K562 (cell line): ENCODE measurements around the gene CCDC9. TPM values are rescaled to one million over a fixed set of nuclear protein-coding genes. Genes with fewer than 3 reads are reported as not detected.

Source experiments
- BRD9 ChIP-seq: fragments of 450-650 bp; IDR thresholded peaks from 2 replicates; pipeline ENCODE4 v1.6.1; 2018; ENCODE audit warnings: low read depth; ENCODE audit not compliant: partially characterized antibody
- CBFB ChIP-seq: sonication (generic); formaldehyde crosslinking; IDR thresholded peaks from 2 replicates; pipeline ENCODE4 v1.4.0; 2020; ENCODE audit warnings: mild to moderate bottlenecking, missing genetic modification reagents
- CTBP1 ChIP-seq: fragments of 450-650 bp; IDR thresholded peaks from 2 replicates; pipeline ENCODE4 v1.6.1; 2016; ENCODE audit warnings: borderline replicate concordance
- DDX20 ChIP-seq: fragments of 450-650 bp; IDR thresholded peaks from 2 replicates; pipeline ENCODE4 v1.6.1; 2016; ENCODE audit warnings: missing genetic modification characterization, low read depth, mild to moderate bottlenecking, missing compliant biosample characterization, moderate library complexity
- EP300 ChIP-seq: IDR thresholded peaks from 2 replicates; pipeline ENCODE4 v1.6.1; 2012; ENCODE audit warnings: low read length, improper control_type of control experiment
- EWSR1 ChIP-seq: fragments of 450-650 bp; IDR thresholded peaks from 2 replicates; pipeline ENCODE4 v1.6.1; 2018; ENCODE audit warnings: borderline replicate concordance, mild to moderate bottlenecking, low read depth, moderate library complexity; ENCODE audit not compliant: partially characterized antibody
- FUS ChIP-seq: fragments of 200-400 bp; formaldehyde crosslinking; optimal IDR thresholded peaks from 2 replicates; pipeline ENCODE3; 2017; ENCODE audit warnings: low read depth, low read length
- HNRNPLL ChIP-seq: fragments of 200-400 bp; formaldehyde crosslinking; IDR thresholded peaks from 2 replicates; pipeline ENCODE4 v1.6.1; 2017; ENCODE audit warnings: low read length, low read depth, mild to moderate bottlenecking; ENCODE audit not compliant: poor library complexity, severe bottlenecking
- JUND ChIP-seq, 2 experiments: IDR thresholded peaks; 2 replicates in 1 of 2; 3 replicates in 1 of 2; pipeline ENCODE4 v1.6.1; 2011; ENCODE audit warnings: borderline replicate concordance in 2 of 2, low read depth in 2 of 2, low read length in 2 of 2, improper control_type of control experiment in 1 of 2, missing biosample characterization in 1 of 2, missing genetic modification characterization in 1 of 2, missing genetic modification reagents in 1 of 2
- MBD1 ChIP-seq: fragments of 250-450 bp; sonication (Bioruptor Pico); IDR thresholded peaks from 2 replicates; pipeline ENCODE4 v1.8.0; 2022; ENCODE audit warnings: inconsistent platforms
- MEIS2 ChIP-seq: fragments of 450-650 bp; IDR thresholded peaks from 2 replicates; pipeline ENCODE4 v1.6.1; 2014; ENCODE audit warnings: mild to moderate bottlenecking; ENCODE audit not compliant: partially characterized antibody
- MYBL2 ChIP-seq, 2 experiments: fragments of 450-650 bp in 1 of 2; sonication (generic) in 1 of 2; formaldehyde crosslinking in 1 of 2; IDR thresholded peaks; 2 replicates each; pipeline versions ENCODE4 v1.6.1 to v1.8.1; 2017 to 2022; ENCODE audit warnings: borderline replicate concordance in 1 of 2, inconsistent platforms in 1 of 2, low read depth in 1 of 2, mild to moderate bottlenecking in 1 of 2, missing genetic modification reagents in 1 of 2, moderate library complexity in 1 of 2
- NCOR1 ChIP-seq: fragments of 450-650 bp; IDR thresholded peaks from 2 replicates; pipeline ENCODE4 v1.6.1; 2016; ENCODE audit warnings: mild to moderate bottlenecking, moderate library complexity
- PTTG1 ChIP-seq: fragments of 450-650 bp; IDR thresholded peaks from 2 replicates; pipeline ENCODE4 v1.6.1; 2016; ENCODE audit warnings: low read depth, mild to moderate bottlenecking, missing genetic modification characterization, missing compliant biosample characterization
- SRSF7 ChIP-seq: fragments of 200-400 bp; formaldehyde crosslinking; optimal IDR thresholded peaks from 2 replicates; pipeline ENCODE3; 2017; ENCODE audit warnings: mild to moderate bottlenecking, low read depth, low read length
- TBL1XR1 ChIP-seq, 2 experiments: IDR thresholded peaks; 2 replicates each; pipeline ENCODE4 v1.6.1; 2012; ENCODE audit warnings: improper control_type of control experiment in 2 of 2, low read length in 2 of 2, mild to moderate bottlenecking in 1 of 2
- TRIM28 ChIP-seq: fragments of 450-650 bp; IDR thresholded peaks from 2 replicates; pipeline ENCODE4 v1.6.1; 2017
- ZNF239 ChIP-seq: fragments of 250-450 bp; sonication (Bioruptor Pico); IDR thresholded peaks from 2 replicates; pipeline ENCODE4 v1.4.0; 2020; ENCODE audit warnings: mild to moderate bottlenecking
- polyA plus RNA-seq, 8 experiments: library from polyadenylated mRNA; depleted of rRNA in 4 of 8; stranded (reverse) in 5 of 8; unstranded in 3 of 8; fragments of >200 nt; fragmentation: Nextera tagmentation in 2 of 8; fragmentation: Illumina TruSeq in 1 of 8; extraction: Ambion mirVana in 2 of 8; extraction: Trizol in 1 of 8; gene quantifications; 2 replicates each; pipeline versions ENCODE4 v1.2.1 to v1.2.3, GENCODE V29; 2011 to 2014; ENCODE audit warnings: inconsistent platforms in 1 of 8, missing spikeins in 1 of 8
- total RNA-seq, 7 experiments: library from RNA; depleted of rRNA in 6 of 7; stranded (reverse); fragments of >200 nt in 6 of 7; fragmentation: Illumina TruSeq in 2 of 7; extraction: Trizol in 2 of 7; gene quantifications; 2 replicates each; pipeline versions ENCODE4 v1.2.1 to v1.2.3, GENCODE V29; 2011 to 2021; ENCODE audit warnings: low replicate concordance in 1 of 7
- TF ChIP-seq, protein P1 (sequence below): IDR thresholded peaks from 3 replicates; pipeline ENCODE4 v1.6.1; 2011; ENCODE audit warnings: borderline replicate concordance, mild to moderate bottlenecking; ENCODE audit not compliant: insufficient read length, insufficient read depth
- TF ChIP-seq, protein P2 (sequence below): fragments of 250-450 bp; sonication (Bioruptor Pico); IDR thresholded peaks from 2 replicates; pipeline ENCODE4 v1.8.0; 2021; ENCODE audit warnings: mild to moderate bottlenecking, moderate library complexity
- TF ChIP-seq, protein P3 (sequence below): IDR thresholded peaks from 2 replicates; pipeline ENCODE4 v1.6.1; 2011; ENCODE audit not compliant: insufficient read length; ENCODE audit errors: extremely low read depth

CCDC9 gene
- total and polyA plus RNA-seq, 9 of the 15 experiments (the other 6 are each of a cell fraction or from before 2014, with no cell fraction given), result 0.23 to 38.6 (median 8.4) TPM

DNA sequence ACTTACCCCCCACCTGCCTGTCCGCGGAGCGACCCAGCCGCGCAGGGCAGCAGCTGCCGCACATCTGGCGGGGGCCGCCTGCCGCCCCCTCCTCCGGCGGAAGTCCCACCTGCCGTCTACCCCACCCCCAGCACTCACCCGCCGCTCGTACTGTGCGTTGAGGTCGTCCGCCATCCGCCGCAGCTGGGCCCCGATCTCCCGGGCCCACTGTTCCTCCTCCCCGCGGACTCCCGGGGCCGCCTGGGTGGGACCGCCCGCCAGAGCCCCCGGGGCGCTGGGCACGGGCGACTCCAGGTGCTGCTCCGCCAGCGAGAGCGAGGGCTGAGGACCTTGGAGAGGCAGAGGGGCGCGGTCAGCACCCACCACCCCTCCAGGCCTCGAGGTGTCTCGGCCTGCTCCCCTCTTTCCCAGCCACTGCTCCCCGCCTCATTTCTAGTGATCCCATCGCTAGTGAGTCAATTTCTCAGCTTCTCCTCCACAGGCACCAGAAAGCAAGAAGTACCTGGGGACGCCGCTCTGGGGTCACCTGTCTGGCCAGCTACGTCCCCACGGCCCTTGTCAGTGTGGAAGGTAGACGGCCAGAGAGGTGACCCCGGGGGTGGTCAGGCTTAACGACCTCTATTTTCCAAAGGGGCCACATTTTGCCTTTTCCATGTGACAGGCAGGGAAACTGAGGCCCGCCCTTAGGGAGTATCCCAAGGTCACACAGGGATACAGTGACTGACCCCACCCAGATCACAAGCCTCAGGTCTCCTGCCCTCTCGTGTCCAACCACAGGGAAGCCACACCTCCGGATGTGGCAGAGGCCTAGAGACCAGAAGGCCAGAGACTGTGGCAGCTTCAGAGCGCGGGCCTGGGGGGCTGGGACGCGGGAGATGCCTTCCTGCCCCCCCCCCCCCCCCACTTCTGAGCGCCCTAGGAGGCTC lies 29.6 kb upstream of the CCDC9 start (continued):
- TF ChIP-seq, protein P1, sequence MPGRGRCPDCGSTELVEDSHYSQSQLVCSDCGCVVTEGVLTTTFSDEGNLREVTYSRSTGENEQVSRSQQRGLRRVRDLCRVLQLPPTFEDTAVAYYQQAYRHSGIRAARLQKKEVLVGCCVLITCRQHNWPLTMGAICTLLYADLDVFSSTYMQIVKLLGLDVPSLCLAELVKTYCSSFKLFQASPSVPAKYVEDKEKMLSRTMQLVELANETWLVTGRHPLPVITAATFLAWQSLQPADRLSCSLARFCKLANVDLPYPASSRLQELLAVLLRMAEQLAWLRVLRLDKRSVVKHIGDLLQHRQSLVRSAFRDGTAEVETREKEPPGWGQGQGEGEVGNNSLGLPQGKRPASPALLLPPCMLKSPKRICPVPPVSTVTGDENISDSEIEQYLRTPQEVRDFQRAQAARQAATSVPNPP, result no peak
- TF ChIP-seq TBL1XR1 (IDR thresholded peaks at IDR 0.05; ENCODE audit: low read length in 2 of 2) (peak in 1 of 2 experiments; percentile 42; a peak in 1 of 4 replicates), MYBL2 (IDR thresholded peaks at IDR 0.05; ENCODE audit: low read depth) (no peak), MYBL2 (CRISPR knock-in tag; IDR thresholded peaks at IDR 0.05; ENCODE audit: borderline replicate concordance) (no peak; the same call in 1 of the 2 replicates), CTBP1 (peak; percentile 75), FUS (peak; percentile 99), HNRNPLL (peak; percentile 47), JUND (IDR thresholded peaks at IDR 0.05; ENCODE audit: borderline replicate concordance, low read depth, low read length) (peak; percentile 71), JUND (tag; IDR thresholded peaks at IDR 0.05; ENCODE audit: borderline replicate concordance, low read depth, low read length) (no peak; the same call in 2 of the 3 replicates), SRSF7 (peak; percentile 90), MEIS2 (no peak), NCOR1 (peak; percentile 13; the same call in 1 of the 2 replicates), CBFB (CRISPR knock-in tag) (peak; percentile 84), ZNF239 (CRISPR knock-in tag) (no peak; the same call in 1 of the 2 replicates), PTTG1 (tag) (no peak), TRIM28 (no peak), BRD9 (no peak), MBD1 (CRISPR knock-in tag) (no peak), DDX20 (tag) (no peak), EWSR1 (no peak), EP300 (peak; percentile 52)
- TF ChIP-seq, protein P2, sequence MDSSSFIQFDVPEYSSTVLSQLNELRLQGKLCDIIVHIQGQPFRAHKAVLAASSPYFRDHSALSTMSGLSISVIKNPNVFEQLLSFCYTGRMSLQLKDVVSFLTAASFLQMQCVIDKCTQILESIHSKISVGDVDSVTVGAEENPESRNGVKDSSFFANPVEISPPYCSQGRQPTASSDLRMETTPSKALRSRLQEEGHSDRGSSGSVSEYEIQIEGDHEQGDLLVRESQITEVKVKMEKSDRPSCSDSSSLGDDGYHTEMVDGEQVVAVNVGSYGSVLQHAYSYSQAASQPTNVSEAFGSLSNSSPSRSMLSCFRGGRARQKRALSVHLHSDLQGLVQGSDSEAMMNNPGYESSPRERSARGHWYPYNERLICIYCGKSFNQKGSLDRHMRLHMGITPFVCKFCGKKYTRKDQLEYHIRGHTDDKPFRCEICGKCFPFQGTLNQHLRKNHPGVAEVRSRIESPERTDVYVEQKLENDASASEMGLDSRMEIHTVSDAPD (CRISPR knock-in tag), result no peak
- TF ChIP-seq, protein P3, sequence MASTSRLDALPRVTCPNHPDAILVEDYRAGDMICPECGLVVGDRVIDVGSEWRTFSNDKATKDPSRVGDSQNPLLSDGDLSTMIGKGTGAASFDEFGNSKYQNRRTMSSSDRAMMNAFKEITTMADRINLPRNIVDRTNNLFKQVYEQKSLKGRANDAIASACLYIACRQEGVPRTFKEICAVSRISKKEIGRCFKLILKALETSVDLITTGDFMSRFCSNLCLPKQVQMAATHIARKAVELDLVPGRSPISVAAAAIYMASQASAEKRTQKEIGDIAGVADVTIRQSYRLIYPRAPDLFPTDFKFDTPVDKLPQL, result no peak
